HG02938 (cell line): Measurements from ENCODE around the gene ELOVL6.
A peak's percentile ranks its signal among the peaks of the same experiment; 100 is the strongest.

Experiments used
- ATAC-seq: cut with Tn5 transposase; IDR thresholded peaks from one replicate; pipeline ENCODE4 v1.9.1; 2021; ENCODE audit warnings: mild to moderate bottlenecking, moderate library complexity; ENCODE audit not compliant: unreplicated experiment

The ELOVL6 gene

GRCh38 chr4:109998867-109999584 lies 199.4 kb downstream of the ELOVL6 start:
- peak; percentile 34 for ATAC-seq

- no peak for ATAC-seq
Measured at GRCh38 chr4:109996526-109996925, 201.9 kb downstream of the ELOVL6 start.
